Testis (tissue), 2 donors: Measurements from ENCODE around the gene HHIPL1.

ENCODE experiments used
- POLR2A ChIP-seq: fragments of 450-650 bp; IDR thresholded peaks from one replicate; pipeline ENCODE4 v1.6.1; 2017; ENCODE audit warnings: antibody characterized with exemption, mild to moderate bottlenecking, moderate library complexity
- TF ChIP-seq, protein P1 (sequence below), 3 experiments: fragments of 450-650 bp in 2 of 3; fragments of 200-600 bp in 1 of 3; sonication (generic) in 1 of 3; IDR thresholded peaks; one replicate each; pipeline ENCODE4 v1.5.1; 2016 to 2019; ENCODE audit warnings: antibody characterized with exemption in 3 of 3, mild to moderate bottlenecking in 2 of 3, moderate library complexity in 1 of 3

GRCh38 chr14:99627510-99628381 lies 17.2 kb upstream of the HHIPL1 start:
- TF ChIP-seq, protein P1, sequence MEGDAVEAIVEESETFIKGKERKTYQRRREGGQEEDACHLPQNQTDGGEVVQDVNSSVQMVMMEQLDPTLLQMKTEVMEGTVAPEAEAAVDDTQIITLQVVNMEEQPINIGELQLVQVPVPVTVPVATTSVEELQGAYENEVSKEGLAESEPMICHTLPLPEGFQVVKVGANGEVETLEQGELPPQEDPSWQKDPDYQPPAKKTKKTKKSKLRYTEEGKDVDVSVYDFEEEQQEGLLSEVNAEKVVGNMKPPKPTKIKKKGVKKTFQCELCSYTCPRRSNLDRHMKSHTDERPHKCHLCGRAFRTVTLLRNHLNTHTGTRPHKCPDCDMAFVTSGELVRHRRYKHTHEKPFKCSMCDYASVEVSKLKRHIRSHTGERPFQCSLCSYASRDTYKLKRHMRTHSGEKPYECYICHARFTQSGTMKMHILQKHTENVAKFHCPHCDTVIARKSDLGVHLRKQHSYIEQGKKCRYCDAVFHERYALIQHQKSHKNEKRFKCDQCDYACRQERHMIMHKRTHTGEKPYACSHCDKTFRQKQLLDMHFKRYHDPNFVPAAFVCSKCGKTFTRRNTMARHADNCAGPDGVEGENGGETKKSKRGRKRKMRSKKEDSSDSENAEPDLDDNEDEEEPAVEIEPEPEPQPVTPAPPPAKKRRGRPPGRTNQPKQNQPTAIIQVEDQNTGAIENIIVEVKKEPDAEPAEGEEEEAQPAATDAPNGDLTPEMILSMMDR (IDR thresholded peaks at IDR 0.05), result no peak
- TF ChIP-seq POLR2A, result no peak
